ENCODE measurements around the gene SGF29. TPM values are rescaled to one million over a fixed set of nuclear protein-coding genes. Genes with fewer than 3 reads are reported as not detected.

The SGF29 gene
- total and polyA plus RNA-seq, 12 donors, result 18.4 to 118 (median 29.9) TPM

- 84 to 88% (median 86%) methylated on average over 6 of the region's 6 CpGs for WGBS, 4 donors
- Histone ChIP-seq H3K9me3 (replicated peaks in 1 of 3) (no peaks in the 10 kb centered on the region), H3K4me1 (replicated peaks in 1 of 2) (peaks cover 26 to 37% of the 10 kb centered on the region in 2 donors), H3K36me3 (replicated peaks in 1 of 2) (no peaks in the 10 kb centered on the region), H3K27me3 (no peaks in the 10 kb centered on the region), H3K4me3 (peak overlapping the region in 2 of 4 donors; percentile 38 to 65), H3K27ac (peak overlapping the region in 2 of 5 donors; percentile 20 to 91)
- intact Hi-C loops (cut with DNase I), result no loop called here
- TF ChIP-seq CTCF (IDR thresholded peaks at IDR 0.05) (no peak), POLR2A (IDR thresholded peaks at IDR 0.05) (no peak)
- DNase-seq, result no peak
Measured at GRCh38 chr16:28537076-28537475, 16.6 kb upstream of the SGF29 start.

GRCh38 chr16:28537964-28538732, 15.6 kb upstream of the SGF29 start:
- TF ChIP-seq CTCF (IDR thresholded peaks at IDR 0.05), result no peak
- no peak for TF ChIP-seq POLR2A (IDR thresholded peaks at IDR 0.05)
- H3K36me3 ChIP-seq (replicated peaks in 1 of 2), result no peaks in the 10 kb centered on the region
- H3K9me3 ChIP-seq (replicated peaks in 1 of 3), result no peaks in the 10 kb centered on the region
- WGBS, 4 donors, result 75 to 84% (median 79%) methylated on average over 13 of the region's 13 CpGs
- peak overlapping the region in 3 of 4 donors; percentile 25 to 65 (median 38) for H3K4me3 ChIP-seq
- intact Hi-C loops (cut with DNase I), result no loop called here
- peak overlapping the region; percentile 4 to 94 (median 89) for H3K27ac ChIP-seq
- peaks cover 24 to 31% of the 10 kb centered on the region in 2 donors for H3K4me1 ChIP-seq (replicated peaks in 1 of 2)
- no peaks in the 10 kb centered on the region for H3K27me3 ChIP-seq
- DNase-seq, result peak in 6 of 7 donors; percentile 21 to 63 (median 44)

GRCh38 chr16:28538733-28539596, 14.8 kb upstream of the SGF29 start, which contains the start of gene NUPR1:
Gene NUPR1 (minus strand): TSS chr16:28538974. CDS start chr16:28538907, 67 bp downstream.
- Histone ChIP-seq H3K4me3 (peak within 1 kb of the TSS in 3 of 4 donors; percentile 25 to 65 (median 38)), H3K4me1 (replicated peaks in 1 of 2) (peaks cover 24 to 31% of the 10 kb centered on the region in 2 donors)
- 13 to 31% (median 24%) methylated on average over 22 of the region's 22 CpGs for WGBS, 4 donors

More at GRCh38 chr16:28538733-28539596, 14.8 kb upstream of the SGF29 start, which contains the start of gene NUPR1:
- H3K36me3 ChIP-seq (replicated peaks in 1 of 2), result no peaks in the 10 kb centered on the region
- no peaks in the 10 kb centered on the region for H3K9me3 ChIP-seq (replicated peaks in 1 of 3)
- H3K27me3 ChIP-seq, result no peaks in the 10 kb centered on the region
- peak; percentile 93 to 98 (median 98) for DNase-seq
- H3K27ac ChIP-seq, result peak within 1 kb of the TSS; percentile 4 to 94 (median 89)
- TF ChIP-seq POLR2A (IDR thresholded peaks at IDR 0.05), result peak; percentile 64 to 95
- no peak for TF ChIP-seq CTCF (IDR thresholded peaks at IDR 0.05)
- intact Hi-C loops (cut with DNase I), result no loop called here
